H1 (cell line): ENCODE results near the gene CPNE4. TPM values are rescaled to one million over a fixed set of nuclear protein-coding genes. Genes with fewer than 3 reads are reported as not detected.

ENCODE experiments used
- CTCF ChIA-PET: fragments of 300-600 bp; sonication (Branson Sonifier 250); formaldehyde crosslinking; loops from one replicate; lab custom pipeline; 2021; ENCODE audit not compliant: partially characterized antibody; lab: Charles Lee
- POLR2A ChIA-PET: fragments of 300-600 bp; sonication (Branson Sonifier 250); formaldehyde crosslinking; loops from one replicate; lab custom pipeline; 2021; ENCODE audit warnings: inconsistent platforms; ENCODE audit not compliant: partially characterized antibody; lab: Charles Lee
- DNase-seq, 2 experiments: peaks; one replicate each; pipeline versions ENCODE4 v3.0.0 to v3.0.0-alpha.2; 2010 to 2022; ENCODE audit warnings: low spot score in 2 of 2, low read depth in 1 of 2, mixed read lengths in 1 of 2
- FAIRE-seq: peaks from 2 replicates; lab custom pipeline; 2011; peaks lifted over from hg19 to GRCh38; lab: Jason Lieb, UNC
- H2AFZ ChIP-seq: 2 replicates; pipeline ENCODE4 v1.8.1; 2012; ENCODE audit warnings: low read length, inconsistent platforms
- H2AK5ac ChIP-seq: 2 replicates; pipeline ENCODE4 v1.6.1; 2013; ENCODE audit warnings: low read depth, low read length
- H2BK120ac ChIP-seq: replicated peaks from 2 replicates; pipeline ENCODE3; 2013; ENCODE audit warnings: low read depth, low read length, inconsistent platforms
- H2BK12ac ChIP-seq: 2 replicates; pipeline ENCODE4 v1.6.1; 2013; ENCODE audit warnings: low read depth, low read length
- H2BK15ac ChIP-seq: 2 replicates; pipeline ENCODE4 v1.6.1; 2013; ENCODE audit warnings: low read length
- H2BK20ac ChIP-seq: 2 replicates; pipeline ENCODE4 v1.6.1; 2013; ENCODE audit warnings: low read length
- H2BK5ac ChIP-seq: 2 replicates; pipeline ENCODE4 v1.6.1; 2013; ENCODE audit warnings: low read depth, low read length
- H3K14ac ChIP-seq: 2 replicates; pipeline ENCODE4 v1.6.1; 2013; ENCODE audit warnings: inconsistent platforms; ENCODE audit not compliant: insufficient read length
- H3K18ac ChIP-seq: 2 replicates; pipeline ENCODE4 v1.6.1; 2013; ENCODE audit warnings: low read length; ENCODE audit errors: extremely low read depth
- H3K23ac ChIP-seq: 2 replicates; pipeline ENCODE4 v1.6.1; 2013; ENCODE audit warnings: inconsistent platforms; ENCODE audit not compliant: insufficient read length
- H3K23me2 ChIP-seq: 2 replicates; pipeline ENCODE4 v1.6.1; 2013; ENCODE audit warnings: low read depth, low read length
- H3K27ac ChIP-seq: 2 replicates; pipeline ENCODE4 v1.6.1; 2011; ENCODE audit warnings: low read depth, low read length, inconsistent platforms
- H3K27me3 ChIP-seq, 4 experiments: replicated peaks in 1 of 4; 1 replicate in 1 of 4; 2 replicates in 3 of 4; pipeline versions ENCODE4 v1.6.1 to v1.8.1; 2011 to 2013; ENCODE audit warnings: low read length in 3 of 4, mild to moderate bottlenecking in 3 of 4, inconsistent platforms in 2 of 4, mixed read lengths in 2 of 4, moderate library complexity in 1 of 4; ENCODE audit not compliant: control insufficient read depth in 3 of 4, insufficient read depth in 3 of 4; ENCODE audit errors: extremely low read depth in 1 of 4
- H3K36me3 ChIP-seq, 4 experiments: 2 replicates each; pipeline versions ENCODE4 v1.6.1 to v1.8.1; 2011 to 2013; ENCODE audit warnings: mild to moderate bottlenecking in 4 of 4, low read length in 3 of 4, moderate library complexity in 2 of 4, control low read depth in 1 of 4, inconsistent platforms in 1 of 4; ENCODE audit not compliant: insufficient read depth in 4 of 4, control insufficient read depth in 2 of 4
- H3K4ac ChIP-seq: replicated peaks from 2 replicates; pipeline ENCODE3; 2013; ENCODE audit warnings: low read length, low read depth, mixed read lengths, inconsistent platforms; ENCODE audit not compliant: insufficient read length
- H3K4me1 ChIP-seq, 4 experiments: replicated peaks in 1 of 4; 1 replicate in 1 of 4; 2 replicates in 3 of 4; pipeline versions ENCODE4 v1.6.1 to v1.8.1; 2011 to 2013; ENCODE audit warnings: low read length in 3 of 4, inconsistent platforms in 2 of 4, mixed read lengths in 1 of 4; ENCODE audit not compliant: insufficient read depth in 4 of 4, control insufficient read depth in 3 of 4
- H3K4me2 ChIP-seq, 2 experiments: 2 replicates each; pipeline versions ENCODE4 v1.6.1 to v1.8.1; 2011 to 2013; ENCODE audit warnings: low read depth in 2 of 2, low read length in 2 of 2, control low read depth in 1 of 2, inconsistent platforms in 1 of 2, mild to moderate bottlenecking in 1 of 2; ENCODE audit not compliant: insufficient read depth in 1 of 2
- H3K4me3 ChIP-seq, 4 experiments: fragments of 200-600, 300-600 bp in 1 of 4; sonication (generic), shearing (Covaris generic), sonication (Bioruptor Twin) in 1 of 4; 2 replicates each; pipeline versions ENCODE4 v1.5.1 to v1.8.1; 2011 to 2016; ENCODE audit warnings: low read length in 4 of 4, low read depth in 3 of 4, control low read depth in 2 of 4, inconsistent platforms in 2 of 4, mild to moderate bottlenecking in 2 of 4, mixed read lengths in 1 of 4, moderate library complexity in 1 of 4; ENCODE audit not compliant: insufficient read depth in 2 of 4; ENCODE audit errors: extremely low read depth in 1 of 4
- H3K56ac ChIP-seq: replicated peaks from 2 replicates; pipeline ENCODE3; 2013; ENCODE audit warnings: low read depth, mild to moderate bottlenecking, mixed read lengths, low read length, inconsistent platforms; ENCODE audit not compliant: insufficient read length
- H3K79me1 ChIP-seq: 2 replicates; pipeline ENCODE4 v1.6.1; 2013; ENCODE audit warnings: low read depth, low read length, control low read depth
- H3K79me2 ChIP-seq, 2 experiments: 2 replicates each; pipeline versions ENCODE4 v1.6.1 to v1.8.1; 2012 to 2013; ENCODE audit warnings: low read length in 2 of 2, mild to moderate bottlenecking in 2 of 2, inconsistent platforms in 1 of 2; ENCODE audit not compliant: insufficient read depth in 2 of 2, control insufficient read depth in 1 of 2
- H3K9ac ChIP-seq, 4 experiments: replicated peaks in 1 of 4; 1 replicate in 1 of 4; 2 replicates in 3 of 4; pipeline versions ENCODE4 v1.6.1 to v1.8.1; 2011 to 2013; ENCODE audit warnings: low read depth in 3 of 4, low read length in 3 of 4, control low read depth in 2 of 4, mild to moderate bottlenecking in 2 of 4, moderate library complexity in 2 of 4, inconsistent platforms in 1 of 4; ENCODE audit errors: extremely low read depth in 1 of 4
- H3K9me3 ChIP-seq, 2 experiments: 2 replicates each; pipeline versions ENCODE4 v1.6.1 to v1.8.1; 2012 to 2013; ENCODE audit warnings: mild to moderate bottlenecking in 2 of 2, moderate library complexity in 2 of 2, control low read depth in 1 of 2, inconsistent platforms in 1 of 2, low read depth in 1 of 2, low read length in 1 of 2, mixed read lengths in 1 of 2; ENCODE audit not compliant: insufficient read depth in 2 of 2
- H4K20me1 ChIP-seq, 2 experiments: replicated peaks in 1 of 2; 2 replicates each; pipeline versions ENCODE3 to v1.8.1; 2011 to 2013; ENCODE audit warnings: inconsistent platforms in 2 of 2, low read length in 2 of 2, mild to moderate bottlenecking in 1 of 2; ENCODE audit not compliant: insufficient read depth in 2 of 2, control insufficient read depth in 1 of 2
- H4K5ac ChIP-seq: 2 replicates; pipeline ENCODE4 v1.6.1; 2013; ENCODE audit warnings: low read length, low read depth, mixed read lengths, inconsistent platforms; ENCODE audit not compliant: insufficient read length
- H4K8ac ChIP-seq: 2 replicates; pipeline ENCODE4 v1.8.0; 2013; ENCODE audit warnings: mild to moderate bottlenecking, moderate library complexity, low read length, inconsistent platforms; ENCODE audit not compliant: insufficient read depth; ENCODE audit errors: extremely low read depth
- H4K91ac ChIP-seq: replicated peaks from 2 replicates; pipeline ENCODE3; 2013; ENCODE audit warnings: low read length, mixed read lengths, inconsistent platforms; ENCODE audit not compliant: insufficient read length
- HDAC6 ChIP-seq: IDR thresholded peaks from one replicate; pipeline ENCODE4 v1.7.1; 2012; ENCODE audit warnings: low read depth, mild to moderate bottlenecking, inconsistent platforms, low read length, moderate library complexity
- KDM1A ChIP-seq: fragments of 200-600, 300-600 bp; sonication (generic); IDR thresholded peaks from 2 replicates; pipeline ENCODE4 v1.7.1; 2016; ENCODE audit warnings: mild to moderate bottlenecking, low read length, borderline replicate concordance
- SIRT6 ChIP-seq: IDR thresholded peaks from one replicate; pipeline ENCODE4 v1.7.1; 2012; ENCODE audit warnings: low read length, inconsistent platforms
- TBP ChIP-seq: IDR thresholded peaks from 2 replicates; pipeline ENCODE4 v1.6.1; 2011; ENCODE audit warnings: low read depth, low read length, improper control_type of control experiment
- USF2 ChIP-seq: IDR thresholded peaks from 2 replicates; pipeline ENCODE4 v1.6.1; 2011; ENCODE audit warnings: low read length, improper control_type of control experiment
- WGBS, 2 experiments: shearing (Covaris generic) in 1 of 2; methylation state at CpG; one replicate each; pipeline versions ENCODE4 v1.1.6 to v1.1.7; 2013 to 2015; ENCODE audit warnings: low lambda C conversion rate in 2 of 2, mixed read lengths in 2 of 2, inconsistent platforms in 1 of 2, low coverage in 1 of 2, missing lambda C conversion rate in 1 of 2; ENCODE audit not compliant: insufficient replicate concordance in 2 of 2, insufficient coverage in 1 of 2, insufficient read length in 1 of 2; ENCODE audit errors: extremely low coverage in 1 of 2, missing lambda C conversion rate in 1 of 2; 5-methylcytosine and 5-hydroxymethylcytosine counted together
- polyA plus RNA-seq, 7 experiments: library from polyadenylated mRNA; depleted of rRNA in 3 of 7; stranded (reverse) in 5 of 7; unstranded in 2 of 7; fragments of >200 nt in 5 of 7; fragments of 200-250 nt in 2 of 7; gene quantifications; 1 replicate in 5 of 7; 2 replicates in 1 of 7; 4 replicates in 1 of 7; pipeline versions ENCODE4 v1.2.1 to v1.2.3, GENCODE V29; 2011 to 2013; ENCODE audit warnings: missing spikeins in 2 of 7, mixed read lengths in 2 of 7
- total RNA-seq: library from RNA; stranded (reverse); fragmentation: NEBNext Ultra II Directional; extraction: Animal tissue kit (Norgen Biotek cat#: 25700); gene quantifications from 2 replicates; pipeline ENCODE4 v1.2.1, GENCODE V29; 2021

CPNE4 gene
- total and polyA plus RNA-seq, 2 of the 8 experiments (the other 6 are each of a cell fraction or from before 2014, with no cell fraction given), result 0.82 to 3.8 TPM

DNA sequence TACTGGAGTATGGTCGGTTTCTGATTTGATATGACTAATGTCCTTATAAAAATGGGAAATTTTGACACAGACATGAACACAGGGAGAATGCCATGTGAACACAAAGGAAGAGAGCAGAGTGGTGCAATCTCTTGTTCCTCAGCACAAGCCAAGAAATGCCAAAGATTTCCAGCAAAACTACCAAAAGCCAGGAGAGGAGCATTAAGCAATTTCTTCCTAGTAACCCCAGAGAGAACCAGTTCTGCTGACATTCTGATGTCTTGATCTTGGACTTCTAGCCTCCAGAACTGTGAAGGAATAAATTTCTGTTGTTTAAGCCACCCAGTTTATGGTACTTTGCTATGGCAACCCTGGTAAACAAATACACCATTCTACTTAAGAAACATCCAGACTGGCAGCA is 304.2 kb downstream of the CPNE4 start:
- Histone ChIP-seq H2BK120ac (no peak overlapping the region), H3K9me3 (no peaks in the 10 kb centered on the region), H3K4me2 (no peak overlapping the region), H3K9ac (no peak overlapping the region), H3K4me3 (no peak overlapping the region), H3K4me1 (no peaks in the 10 kb centered on the region), H4K20me1 (no peaks in the 10 kb centered on the region), H2BK5ac (no peak overlapping the region), H3K27me3 (no peaks in the 10 kb centered on the region), H3K18ac (no peak overlapping the region), H3K23me2 (no peaks in the 10 kb centered on the region), H3K79me2 (no peaks in the 10 kb centered on the region), H4K5ac (no peak overlapping the region), H2BK20ac (no peak overlapping the region), H4K8ac (no peak overlapping the region), H2BK12ac (no peak overlapping the region), H3K4ac (no peak overlapping the region), H3K56ac (no peak overlapping the region), H4K91ac (no peak overlapping the region), H3K79me1 (no peaks in the 10 kb centered on the region), H2AK5ac (no peak overlapping the region), H3K14ac (no peak overlapping the region), H2BK15ac (no peak overlapping the region), H3K23ac (no peak overlapping the region), H2AFZ (no peak overlapping the region), H3K36me3 (no peaks in the 10 kb centered on the region), H3K27ac (no peak overlapping the region)
- no peak for DNase-seq
- no peak for FAIRE-seq
- 96% methylated on average over 1 of the region's 1 CpG; no CpG with 5 or more reads in 1 of the 2 experiments for WGBS, 2 experiments
- CTCF ChIA-PET, result no interaction called here
- POLR2A ChIA-PET, result no interaction called here
- TF ChIP-seq HDAC6 (no peak), USF2 (no peak), SIRT6 (no peak), TBP (no peak), KDM1A (no peak)
